EL (cell line): ENCODE results near the gene PKD1.

Experiments used
- DNase-seq: peaks from one replicate; pipeline ENCODE4 v3.0.0-alpha.2; 2016

Gene PKD1

DNA sequence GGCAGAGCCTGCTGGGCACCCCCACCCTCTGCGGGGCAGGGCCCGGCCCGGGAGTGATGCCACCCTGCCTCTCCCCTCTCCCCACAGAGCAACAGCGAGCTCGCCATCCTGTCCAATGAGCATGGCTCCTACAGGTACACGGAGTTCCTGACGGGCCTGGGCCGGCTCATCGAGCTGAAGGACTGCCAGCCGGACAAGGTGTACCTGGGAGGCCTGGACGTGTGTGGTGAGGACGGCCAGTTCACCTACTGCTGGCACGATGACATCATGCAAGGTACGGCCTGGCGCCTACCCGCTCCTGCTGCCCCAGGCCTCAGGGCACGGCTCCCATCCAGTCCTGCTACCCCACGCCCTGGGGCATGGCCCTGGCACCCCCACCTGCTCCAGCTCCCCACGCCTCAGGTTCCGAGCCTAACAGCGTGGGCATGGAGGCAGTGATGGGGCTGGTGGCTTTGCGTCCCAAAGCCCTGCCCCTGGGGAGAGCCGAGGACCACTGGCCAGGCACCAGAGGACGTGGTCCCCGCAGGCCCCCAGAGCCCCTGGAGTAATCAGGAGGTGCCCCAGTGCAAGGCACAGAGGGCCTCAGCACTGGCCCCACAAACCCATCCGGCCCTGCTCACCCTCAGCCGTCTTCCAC, 49.5 kb downstream of the PKD1 start:
- DNase-seq, result no peak

DNA sequence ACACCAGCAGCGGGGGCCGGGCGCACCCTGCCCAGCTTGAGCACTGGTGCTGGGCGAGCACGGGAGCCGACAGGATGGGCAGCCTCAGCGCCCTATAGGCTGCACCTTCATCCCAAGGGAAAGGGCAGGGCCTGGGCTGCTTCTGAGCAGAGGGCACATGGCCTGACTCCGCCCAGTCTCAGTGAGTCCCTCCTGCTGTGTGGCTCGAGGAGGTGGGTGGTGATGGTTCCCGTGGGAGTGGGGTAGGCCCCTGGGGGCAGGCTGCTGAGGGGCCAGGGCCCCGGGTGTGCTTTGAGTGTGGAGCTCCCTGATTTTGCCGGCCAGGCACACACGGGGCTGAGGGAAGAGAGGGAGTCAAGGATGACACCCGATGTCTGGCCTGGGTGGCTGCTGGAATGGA, 50.0 kb downstream of the PKD1 start:
- no peak for DNase-seq

DNA sequence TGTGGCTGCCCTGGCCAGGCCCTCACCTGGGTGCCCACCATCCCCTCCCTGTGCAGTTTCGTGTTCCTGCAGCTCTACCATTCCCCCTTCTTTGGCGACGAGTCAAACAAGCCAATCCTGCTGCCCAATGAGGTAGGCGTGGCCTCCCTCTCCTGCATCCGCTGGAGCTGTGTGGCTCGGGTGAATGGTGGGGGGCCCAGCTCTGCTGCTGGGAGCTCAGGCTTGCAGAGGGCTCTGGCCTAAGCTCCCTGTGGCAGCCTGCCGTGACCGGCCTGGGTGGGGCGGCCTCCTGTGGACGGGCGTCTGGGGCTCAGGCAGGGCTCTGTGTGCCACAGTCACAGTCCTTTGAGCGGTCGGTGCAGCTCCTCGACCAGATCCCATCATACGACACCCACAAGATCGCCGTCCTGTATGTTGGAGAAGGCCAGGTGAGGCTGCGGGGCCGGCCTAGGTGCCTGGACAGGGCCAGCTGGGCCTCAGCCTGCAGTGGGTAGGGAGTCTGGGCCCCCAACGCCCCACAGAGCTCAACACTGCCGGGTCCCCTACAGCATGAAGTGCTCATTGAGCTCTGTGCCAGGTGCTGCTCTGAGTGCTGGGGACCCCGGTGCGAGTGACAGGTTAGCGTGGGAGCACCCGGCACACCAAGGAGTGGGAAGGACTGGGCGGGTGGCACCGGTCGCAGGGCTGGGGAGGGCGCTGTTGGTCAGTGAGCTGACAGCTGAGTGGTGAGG, 50.6 kb downstream of the PKD1 start:
- DNase-seq, result no peak

DNA sequence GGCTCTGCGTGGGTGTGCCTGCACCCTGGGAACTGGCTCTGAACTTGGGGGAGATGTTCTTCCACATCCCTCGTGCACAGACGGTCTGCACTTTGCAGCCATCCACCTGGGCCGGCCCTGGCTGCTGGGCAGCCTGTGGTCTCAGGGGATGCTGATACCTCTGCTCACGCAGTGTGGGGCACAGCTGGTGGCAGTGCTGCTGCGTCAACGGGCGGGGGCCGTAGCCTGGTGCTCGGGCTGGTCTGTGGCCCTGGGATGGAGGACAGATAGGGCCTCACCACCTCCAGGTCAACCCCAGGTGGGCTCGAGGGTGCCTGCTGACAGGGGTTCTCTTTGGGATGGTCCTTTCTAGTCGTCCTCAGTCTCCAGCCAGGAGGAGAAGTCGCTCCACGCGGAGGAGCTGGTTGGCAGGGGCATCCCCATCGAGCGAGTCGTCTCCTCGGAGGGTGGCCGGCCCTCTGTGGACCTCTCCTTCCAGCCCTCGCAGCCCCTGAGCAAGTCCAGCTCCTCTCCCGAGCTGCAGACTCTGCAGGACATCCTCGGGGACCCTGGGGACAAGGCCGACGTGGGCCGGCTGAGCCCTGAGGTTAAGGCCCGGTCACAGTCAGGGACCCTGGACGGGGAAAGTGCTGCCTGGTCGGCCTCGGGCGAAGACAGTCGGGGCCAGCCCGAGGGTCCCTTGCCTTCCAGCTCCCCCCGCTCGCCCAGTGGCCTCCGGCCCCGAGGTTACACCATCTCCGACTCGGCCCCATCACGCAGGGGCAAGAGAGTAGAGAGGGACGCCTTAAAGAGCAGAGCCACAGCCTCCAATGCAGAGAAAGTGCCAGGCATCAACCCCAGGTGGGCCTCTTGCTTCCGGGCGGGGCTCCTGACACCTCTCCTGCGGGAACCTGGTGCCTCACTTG, 51.6 kb downstream of the PKD1 start:
- DNase-seq, result no peak

DNA sequence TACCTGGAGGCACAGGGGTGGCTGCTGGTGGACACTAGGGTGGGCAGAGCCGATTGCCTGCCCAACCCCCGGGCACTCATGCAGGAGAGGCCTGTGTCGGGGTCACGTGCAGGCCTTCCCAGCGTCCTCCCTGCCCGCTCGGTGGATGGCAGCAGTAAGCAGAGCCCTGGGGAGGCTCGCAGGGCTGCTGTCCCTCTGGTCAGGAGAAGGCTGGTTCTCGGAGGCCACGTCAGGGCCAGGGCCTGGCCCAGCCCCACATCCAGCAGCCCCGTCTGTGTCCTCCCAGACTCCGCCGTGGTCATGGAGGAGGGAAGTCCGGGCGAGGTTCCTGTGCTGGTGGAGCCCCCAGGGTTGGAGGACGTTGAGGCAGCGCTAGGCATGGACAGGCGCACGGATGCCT, 52.3 kb downstream of the PKD1 start:
- no peak for DNase-seq

DNA sequence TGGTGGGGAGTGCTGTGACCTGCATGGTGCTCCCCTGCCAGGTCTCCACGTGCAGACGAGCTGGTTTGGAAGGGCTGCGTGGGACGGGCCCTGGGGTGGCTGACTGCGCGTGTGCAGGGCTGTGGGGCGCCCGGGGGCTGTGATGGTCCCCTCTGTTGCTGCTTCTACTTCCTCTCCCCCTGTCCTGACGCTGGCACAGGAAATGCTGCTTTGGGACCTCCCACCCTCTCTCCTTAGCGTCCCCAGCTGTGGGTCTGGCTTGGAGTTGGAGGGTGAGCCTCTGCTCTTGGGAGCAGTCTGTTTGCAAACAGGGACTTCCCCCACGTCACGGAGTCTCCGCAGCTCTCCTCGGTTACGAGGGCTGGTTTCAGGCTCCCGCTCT, 52.7 kb downstream of the PKD1 start:
- no peak for DNase-seq

DNA sequence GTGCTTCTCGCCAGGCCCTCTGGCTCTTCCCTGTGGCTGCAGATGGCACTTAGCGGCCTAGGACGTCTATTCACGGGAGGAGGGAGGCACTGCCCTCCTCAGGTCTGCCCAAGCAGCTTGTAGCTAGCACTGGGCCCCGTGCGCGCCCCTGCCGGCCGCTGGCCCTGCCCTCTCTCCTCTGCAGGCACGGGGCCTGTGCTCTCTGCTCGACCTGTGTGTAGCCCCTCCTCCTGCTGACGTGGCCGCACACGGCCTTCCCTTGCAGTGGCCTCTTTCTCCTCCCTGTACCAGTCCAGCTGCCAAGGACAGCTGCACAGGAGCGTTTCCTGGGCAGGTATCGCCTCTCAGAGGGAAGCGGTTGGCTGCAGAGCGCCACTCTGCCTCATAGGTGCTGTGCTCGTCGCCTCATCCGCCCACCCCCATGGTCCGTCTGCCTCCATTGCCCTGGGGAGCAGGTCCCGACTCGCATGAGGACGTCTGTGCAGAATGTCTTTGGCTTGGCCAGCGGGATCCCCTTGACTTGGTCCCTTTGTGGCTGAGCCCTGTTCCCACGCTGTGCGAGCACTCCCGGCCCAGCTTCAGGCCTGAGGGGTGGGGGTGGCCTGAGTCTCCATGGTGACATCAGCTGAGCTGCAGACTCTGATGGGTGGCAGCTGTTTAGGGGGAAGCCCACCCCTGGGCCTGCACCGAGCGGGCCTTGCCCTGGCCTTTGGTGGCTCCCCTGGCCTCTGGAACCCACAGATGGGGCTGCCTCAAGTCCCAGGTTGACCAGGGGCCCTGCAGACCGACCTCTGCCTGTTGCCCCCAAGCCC, 53.3 kb downstream of the PKD1 start:
- DNase-seq, result no peak

DNA sequence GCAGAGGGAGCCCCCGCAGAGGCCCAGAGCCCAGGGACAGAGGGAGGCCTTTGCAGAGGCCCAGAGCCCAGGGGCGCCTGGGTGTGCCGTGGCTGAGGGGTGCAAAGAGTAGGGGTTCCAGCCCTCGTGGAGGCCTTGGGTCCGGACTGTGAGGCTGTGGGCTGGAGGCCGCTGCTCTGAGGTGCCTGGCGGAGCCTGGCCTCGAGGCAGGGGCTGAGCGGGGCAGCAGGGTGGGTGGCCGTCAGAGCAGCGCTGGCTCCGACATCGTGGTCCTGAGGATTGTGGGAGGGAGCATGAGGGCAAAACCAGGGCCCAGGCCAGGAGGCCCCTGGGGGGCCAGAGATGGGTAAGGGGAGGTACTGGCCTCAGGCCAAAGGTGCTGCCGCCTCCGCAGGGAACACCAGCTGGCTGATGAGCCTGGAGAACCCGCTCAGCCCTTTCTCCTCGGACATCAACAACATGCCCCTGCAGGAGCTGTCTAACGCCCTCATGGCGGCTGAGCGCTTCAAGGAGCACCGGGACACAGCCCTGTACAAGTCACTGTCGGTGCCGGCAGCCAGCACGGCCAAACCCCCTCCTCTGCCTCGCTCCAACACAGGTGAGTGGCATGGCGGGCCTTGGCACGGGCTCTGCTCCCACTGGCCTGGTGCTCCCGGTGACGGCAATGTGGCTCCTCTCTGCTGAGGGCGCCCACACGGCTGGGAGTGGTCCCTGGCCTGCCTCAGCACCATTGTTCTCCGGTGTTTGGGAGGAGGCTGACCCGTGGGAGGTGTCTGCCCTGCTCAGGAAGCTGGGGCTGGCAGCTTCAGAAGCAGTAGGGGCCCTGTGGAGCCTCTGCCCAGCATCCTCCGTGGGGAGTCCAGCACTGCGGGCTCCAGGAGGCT, 54.3 kb downstream of the PKD1 start:
- DNase-seq, result no peak

DNA sequence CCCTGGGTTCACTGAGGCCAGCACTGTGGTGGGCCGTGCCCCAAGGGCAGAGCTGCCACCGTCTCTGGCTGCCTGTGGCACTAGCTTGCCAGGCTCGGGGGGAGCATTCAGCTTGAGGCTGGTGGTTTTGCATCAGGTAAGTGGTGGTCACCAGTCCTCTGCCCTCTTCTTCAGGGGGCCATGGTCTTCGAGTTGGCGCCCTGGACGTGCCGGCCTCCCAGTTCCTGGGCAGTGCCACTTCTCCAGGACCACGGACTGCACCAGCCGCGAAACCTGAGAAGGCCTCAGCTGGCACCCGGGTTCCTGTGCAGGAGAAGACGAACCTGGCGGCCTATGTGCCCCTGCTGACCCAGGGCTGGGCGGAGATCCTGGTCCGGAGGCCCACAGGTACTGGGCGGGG, 55.7 kb downstream of the PKD1 start:
- DNase-seq, result no peak

DNA sequence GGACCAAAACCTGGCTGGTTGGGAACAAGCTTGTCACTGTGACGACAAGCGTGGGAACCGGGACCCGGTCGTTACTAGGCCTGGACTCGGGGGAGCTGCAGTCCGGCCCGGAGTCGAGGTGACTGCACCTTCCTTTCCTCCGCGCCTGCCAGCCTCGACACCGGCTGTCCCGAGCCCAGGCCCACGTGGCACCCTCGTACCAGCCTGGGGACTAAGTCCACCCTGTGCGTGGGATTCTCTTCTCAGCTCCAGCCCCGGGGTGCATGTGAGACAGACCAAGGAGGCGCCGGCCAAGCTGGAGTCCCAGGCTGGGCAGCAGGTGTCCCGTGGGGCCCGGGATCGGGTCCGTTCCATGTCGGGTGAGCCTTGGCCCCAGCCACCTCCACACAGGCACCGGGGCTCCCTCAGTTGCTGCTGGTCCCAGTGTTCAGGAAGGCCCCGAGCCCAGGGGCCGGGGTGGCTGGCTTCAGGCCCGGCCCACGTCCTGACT, 56.3 kb downstream of the PKD1 start:
- no peak for DNase-seq

DNA sequence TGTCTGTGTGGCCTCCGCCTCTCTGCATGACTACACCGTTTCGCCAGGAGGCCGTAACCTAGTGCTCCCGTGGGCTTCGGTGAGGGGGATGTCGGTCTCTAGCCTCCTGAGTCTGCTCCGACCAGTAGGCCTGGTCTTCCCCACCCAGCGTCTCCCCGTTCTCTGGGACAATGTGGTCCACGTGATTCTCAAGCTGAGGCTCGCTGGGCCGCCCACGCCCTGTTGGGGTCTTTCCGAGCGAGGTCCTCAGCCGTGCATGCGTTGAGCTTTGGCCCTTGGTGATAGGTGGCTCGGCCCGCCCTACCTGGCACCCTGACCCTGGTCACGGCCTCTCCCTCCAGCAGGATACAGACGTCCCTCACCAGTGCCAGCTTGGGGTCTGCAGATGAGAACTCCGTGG, 57.0 kb downstream of the PKD1 start:
- no peak for DNase-seq

DNA sequence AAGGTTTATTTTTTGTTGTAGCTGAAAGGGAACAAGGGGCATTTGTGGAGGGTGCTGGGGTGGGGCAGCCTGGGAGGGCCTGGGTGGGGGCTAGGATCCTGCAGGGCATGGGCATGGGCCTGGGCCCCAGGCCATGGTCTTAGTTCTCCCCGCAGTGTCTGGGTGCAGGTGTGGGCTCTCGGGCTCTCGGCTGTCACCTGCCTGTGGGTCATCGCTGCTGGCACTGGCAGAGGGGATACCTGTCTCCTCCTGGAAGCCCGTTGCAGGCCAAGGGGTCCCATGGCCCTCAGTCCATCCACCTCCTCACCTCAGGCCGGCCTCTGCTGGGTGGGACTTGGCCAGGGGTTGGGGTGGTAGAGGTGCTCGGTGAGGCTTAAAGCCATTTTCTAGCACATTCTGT, 57.6 kb downstream of the PKD1 start:
- DNase-seq, result no peak

DNA sequence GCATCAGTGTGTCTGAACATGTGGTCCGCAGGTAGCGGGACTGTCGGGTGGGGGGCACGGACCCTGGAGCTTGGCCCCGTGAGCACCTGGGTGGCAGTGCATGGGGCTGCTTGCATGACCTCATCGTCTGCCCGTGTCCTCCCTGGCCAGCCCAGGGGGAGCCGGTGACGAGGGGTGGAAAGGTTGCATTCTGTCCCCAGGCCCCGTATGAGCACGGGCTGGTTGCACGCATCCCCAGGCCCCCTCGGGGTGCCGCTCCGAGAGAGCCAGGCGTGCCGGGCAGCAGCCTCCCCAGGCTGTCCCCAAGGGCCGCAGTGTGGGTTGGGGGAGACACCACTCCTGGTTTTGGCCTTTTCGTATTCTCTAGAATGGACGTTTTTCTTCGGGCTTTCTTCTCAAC, 58.0 kb downstream of the PKD1 start:
- no peak for DNase-seq

DNA sequence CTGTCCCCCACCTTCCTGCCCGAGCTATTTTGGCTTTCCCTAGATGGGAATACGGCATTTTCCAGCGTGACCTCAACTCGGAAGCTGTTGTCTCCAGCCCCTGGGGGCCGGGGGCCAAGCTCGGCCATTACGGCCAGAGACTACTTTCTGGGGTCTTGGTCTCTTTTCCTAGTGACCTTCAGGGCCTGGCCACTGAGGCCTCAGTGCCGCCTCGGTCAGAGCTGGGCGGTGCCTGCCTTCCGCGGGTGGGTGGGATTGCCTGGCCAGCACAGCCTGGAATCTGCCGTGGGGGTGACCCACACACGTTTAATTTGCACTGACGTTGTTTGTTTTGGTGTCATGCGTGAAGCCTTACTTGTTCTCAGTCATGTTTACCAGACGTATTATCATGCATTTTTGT, 58.7 kb downstream of the PKD1 start:
- no peak for DNase-seq

DNA sequence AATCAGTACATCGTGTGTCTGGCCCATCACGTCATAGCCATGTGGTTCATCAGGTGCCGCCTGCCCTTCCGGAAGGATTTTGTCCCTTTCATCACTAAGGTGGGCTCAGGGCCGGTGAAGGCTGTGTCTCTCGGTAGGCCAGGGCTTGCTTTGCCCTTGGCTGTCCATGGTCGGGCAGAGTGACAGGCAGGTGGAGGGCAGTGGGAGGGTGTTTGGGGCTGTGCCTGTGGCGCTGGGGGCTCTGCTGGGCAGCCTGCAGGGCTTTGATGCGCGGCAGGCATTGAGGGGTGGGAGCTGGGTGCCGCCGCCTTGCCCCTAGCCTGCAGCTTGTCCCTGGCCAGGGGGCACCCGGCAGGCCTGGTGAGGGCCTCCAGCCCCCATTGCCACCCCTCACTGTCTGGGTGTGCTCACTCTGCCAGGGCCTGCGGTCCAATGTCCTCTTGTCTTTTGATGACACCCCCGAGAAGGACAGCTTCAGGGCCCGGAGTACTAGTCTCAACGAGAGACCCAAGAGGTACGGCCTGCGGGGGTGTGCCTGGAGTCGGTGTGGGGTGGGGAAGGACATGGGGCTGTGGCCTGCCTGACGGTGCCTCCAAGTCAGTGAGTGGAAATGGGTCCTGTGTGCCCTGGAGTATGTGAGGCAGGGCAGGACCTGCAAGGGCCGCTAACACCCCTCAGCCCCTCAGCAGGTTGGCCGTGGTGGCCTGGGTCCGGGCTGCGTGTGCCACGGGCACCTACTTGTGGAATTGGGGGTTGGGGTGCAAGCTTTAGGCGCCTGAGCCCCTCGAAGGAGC, 59.4 kb downstream of the PKD1 start:
- DNase-seq, result no peak

DNA sequence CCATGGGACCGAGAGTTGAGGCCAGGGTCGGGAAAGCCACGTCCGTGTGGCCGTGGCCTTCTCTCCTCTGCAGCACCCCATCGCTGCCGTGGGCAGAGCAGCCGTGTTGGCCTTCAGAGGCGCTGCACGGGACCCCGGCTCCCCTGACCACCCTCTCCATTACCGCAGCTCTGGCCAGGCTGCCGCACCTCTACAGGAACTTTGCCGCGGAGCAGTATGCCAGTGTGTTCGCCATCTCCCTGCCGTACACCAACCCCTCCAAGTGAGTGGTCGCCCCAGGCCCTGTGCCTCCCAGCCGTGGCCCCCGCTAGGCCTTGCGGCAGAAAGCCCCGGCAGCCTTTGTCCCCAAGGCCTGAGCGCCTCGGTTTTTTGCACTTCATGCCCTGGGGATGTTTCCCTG, 60.1 kb downstream of the PKD1 start:
- DNase-seq, result no peak

DNA sequence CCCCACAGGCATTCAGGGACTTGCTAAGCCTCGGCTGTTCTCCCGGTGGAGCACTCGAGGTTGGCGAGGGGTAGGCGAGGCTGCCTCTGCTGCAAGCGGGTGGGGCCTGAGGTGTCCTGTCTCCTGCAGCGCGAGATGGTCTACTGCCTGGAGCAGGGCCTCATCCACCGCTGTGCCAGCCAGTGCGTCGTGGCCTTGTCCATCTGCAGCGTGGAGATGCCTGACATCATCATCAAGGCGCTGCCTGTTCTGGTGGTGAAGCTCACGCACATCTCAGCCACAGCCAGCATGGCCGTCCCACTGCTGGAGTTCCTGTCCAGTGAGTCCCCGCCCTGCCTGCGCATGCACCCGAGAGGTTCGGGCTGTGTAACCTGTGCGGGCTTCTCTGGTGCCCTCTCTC, 61.6 kb downstream of the PKD1 start:
- DNase-seq, result no peak

DNA sequence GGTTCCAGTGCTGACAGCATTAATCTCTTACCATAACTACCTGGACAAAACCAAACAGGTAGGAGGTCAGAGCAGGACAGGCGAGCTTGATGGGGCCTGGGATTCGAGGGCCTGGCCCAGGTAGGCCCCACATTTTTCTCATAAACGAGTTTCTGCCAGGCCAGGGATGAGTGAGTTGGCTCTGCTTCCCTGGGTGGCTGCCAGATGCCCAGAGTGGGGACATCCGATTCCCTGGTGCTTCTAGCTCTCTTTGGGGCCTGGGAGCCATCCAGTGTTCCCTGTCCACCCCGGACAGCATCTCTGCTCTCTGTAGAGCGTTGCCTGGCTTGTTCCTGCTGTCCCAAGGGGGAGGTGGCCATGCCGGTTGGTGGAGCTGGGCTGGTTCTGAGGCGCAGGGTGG, 62.8 kb downstream of the PKD1 start:
- no peak for DNase-seq

DNA sequence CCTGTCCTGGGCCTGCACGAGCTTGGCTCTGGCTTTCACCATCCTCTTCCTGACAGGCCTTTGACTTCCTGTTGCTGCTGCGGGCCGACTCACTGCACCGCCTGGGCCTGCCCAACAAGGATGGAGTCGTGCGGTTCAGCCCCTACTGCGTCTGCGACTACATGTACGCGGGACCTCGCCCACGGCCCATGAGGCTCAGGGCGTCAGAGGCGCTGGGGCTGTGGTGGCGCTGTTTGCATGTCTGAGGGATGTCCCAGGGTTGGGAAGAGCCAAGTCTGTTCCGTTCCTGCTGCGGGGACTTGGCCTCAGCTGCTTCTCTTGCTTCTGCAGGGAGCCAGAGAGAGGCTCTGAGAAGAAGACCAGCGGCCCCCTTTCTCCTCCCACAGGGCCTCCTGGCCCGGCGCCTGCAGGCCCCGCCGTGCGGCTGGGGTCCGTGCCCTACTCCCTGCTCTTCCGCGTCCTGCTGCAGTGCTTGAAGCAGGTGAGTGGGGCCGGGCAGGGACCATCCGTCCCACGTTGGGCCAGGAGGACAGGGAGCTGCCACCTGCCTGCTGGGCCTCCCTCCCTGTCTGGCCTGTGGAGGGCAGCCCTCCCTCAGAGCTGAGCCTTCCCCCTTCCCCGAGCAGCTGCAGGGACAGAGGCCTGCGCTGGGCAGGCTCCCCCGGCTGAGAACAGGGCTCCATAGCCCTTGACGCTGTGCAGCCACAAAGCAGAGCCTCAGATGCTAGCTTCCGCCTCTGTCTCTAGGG, 64.1 kb downstream of the PKD1 start:
- DNase-seq, result no peak
